ENCODE measurements around the gene SEBOX.

Gene SEBOX

DNA sequence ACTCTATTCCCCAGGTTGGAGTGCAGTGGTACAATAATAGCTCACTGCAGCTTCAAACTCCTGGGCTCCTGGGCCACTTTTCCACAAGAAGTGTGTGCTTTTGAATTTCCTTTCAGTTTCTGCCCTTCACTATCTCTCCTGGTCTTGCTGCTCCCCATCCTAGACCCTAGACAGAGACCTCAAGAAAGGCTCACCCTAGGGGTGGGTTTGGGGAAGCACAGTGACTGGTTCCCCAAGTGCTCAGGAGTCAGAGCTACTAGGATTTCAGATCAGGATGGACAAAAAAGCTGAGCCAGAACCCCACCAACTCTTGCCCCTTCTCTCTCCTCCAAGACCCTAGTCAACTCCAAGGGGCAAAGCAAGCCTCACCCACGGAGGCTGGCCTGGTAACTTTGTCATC, 1.6 kb upstream of the SEBOX start:
- no peak overlapping the region for H3K27ac ChIP-seq
- no peak overlapping the region for H3K4me3 ChIP-seq (ENCODE audit: low read depth, low read length)
- DNase-seq, result no peak
- no peaks in the 10 kb centered on the region for H3K27me3 ChIP-seq (replicated peaks)
- TF ChIP-seq, protein P1, sequence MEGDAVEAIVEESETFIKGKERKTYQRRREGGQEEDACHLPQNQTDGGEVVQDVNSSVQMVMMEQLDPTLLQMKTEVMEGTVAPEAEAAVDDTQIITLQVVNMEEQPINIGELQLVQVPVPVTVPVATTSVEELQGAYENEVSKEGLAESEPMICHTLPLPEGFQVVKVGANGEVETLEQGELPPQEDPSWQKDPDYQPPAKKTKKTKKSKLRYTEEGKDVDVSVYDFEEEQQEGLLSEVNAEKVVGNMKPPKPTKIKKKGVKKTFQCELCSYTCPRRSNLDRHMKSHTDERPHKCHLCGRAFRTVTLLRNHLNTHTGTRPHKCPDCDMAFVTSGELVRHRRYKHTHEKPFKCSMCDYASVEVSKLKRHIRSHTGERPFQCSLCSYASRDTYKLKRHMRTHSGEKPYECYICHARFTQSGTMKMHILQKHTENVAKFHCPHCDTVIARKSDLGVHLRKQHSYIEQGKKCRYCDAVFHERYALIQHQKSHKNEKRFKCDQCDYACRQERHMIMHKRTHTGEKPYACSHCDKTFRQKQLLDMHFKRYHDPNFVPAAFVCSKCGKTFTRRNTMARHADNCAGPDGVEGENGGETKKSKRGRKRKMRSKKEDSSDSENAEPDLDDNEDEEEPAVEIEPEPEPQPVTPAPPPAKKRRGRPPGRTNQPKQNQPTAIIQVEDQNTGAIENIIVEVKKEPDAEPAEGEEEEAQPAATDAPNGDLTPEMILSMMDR (IDR thresholded peaks at IDR 0.05; ENCODE audit: low read depth, low read length, missing control alignments), result peak; percentile 39
- in situ Hi-C loops (cut with HindIII; ENCODE audit: low pct_ligation_motif_present, low sequenced_read_pairs), result no loop called here
- H3K36me3 ChIP-seq (replicated peaks), result peaks cover 2% of the 10 kb centered on the region

DNA sequence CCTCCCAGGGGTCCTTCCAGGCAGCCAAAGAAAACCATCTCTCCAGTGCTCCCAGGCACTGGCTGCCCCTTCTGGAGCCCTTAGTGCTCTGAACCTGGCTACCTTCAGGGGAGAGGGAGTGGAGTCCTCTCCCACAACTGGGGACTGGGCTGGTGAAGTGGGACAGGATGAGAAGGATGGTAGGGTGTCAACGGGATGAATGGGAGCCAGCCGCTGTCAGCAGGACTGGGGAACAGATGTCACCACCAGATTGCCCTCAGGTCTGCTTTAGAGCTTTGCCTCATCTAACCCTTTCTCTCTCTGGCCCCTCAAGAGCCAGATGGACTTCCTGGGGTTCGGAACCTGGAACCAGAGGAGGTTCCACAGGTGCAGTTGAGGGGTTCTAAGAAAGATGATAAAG, 488 bp upstream of the SEBOX start:
- DNase-seq, result no peak
- TF ChIP-seq, protein P1 (IDR thresholded peaks at IDR 0.05; ENCODE audit: low read depth, low read length, missing control alignments), result no peak
- in situ Hi-C loops (cut with HindIII; ENCODE audit: low pct_ligation_motif_present, low sequenced_read_pairs), result no loop called here
- H3K27ac ChIP-seq, result no peak overlapping the region
- peaks cover 13% of the 10 kb centered on the region for H3K36me3 ChIP-seq (replicated peaks)
- no peaks in the 10 kb centered on the region for H3K27me3 ChIP-seq (replicated peaks)
- H3K4me3 ChIP-seq (ENCODE audit: low read depth, low read length), result no peak overlapping the region

DNA sequence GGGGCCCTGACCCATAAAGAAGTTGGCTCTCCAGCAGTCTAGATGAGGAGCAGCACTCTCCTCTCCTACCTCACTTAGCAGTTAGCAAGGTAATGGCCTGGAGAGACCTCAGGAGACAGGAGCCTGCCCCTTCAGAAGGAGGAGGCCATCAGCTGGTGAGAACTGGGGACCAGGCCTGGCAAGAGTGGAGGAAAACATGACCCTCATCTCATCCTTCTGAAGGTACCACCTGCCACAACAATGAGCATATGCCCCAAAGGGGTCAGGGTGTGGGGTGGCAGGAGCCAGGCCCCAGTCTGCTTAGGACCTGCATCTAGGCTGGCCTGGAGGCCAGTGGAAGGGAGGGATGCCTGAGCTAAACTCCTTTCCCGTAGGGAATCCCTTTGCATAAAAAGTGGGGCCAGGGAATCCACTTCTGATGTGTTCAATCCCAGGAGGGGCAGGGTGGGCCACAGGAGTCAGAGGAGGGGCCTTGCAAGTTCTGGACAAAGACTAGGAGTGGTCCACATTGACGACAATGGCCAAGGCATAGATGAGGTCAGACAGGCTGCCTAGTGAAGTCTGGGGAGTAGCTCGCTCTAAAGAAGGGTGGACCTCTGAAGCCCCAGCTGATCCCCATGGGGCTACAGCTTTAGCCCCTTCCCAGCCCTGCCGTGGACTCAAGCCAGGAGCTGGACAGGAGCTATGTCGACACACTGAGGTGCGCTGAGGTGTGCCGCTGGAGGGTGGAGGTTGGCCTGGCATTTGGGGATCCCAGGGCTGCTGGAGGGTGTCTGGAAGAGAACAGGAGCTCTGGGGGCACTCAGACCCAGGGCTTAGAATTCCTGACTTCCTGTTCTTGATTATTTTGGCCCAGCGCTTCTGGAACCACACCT, 986 bp downstream of the SEBOX start:
- in situ Hi-C loops (cut with HindIII; ENCODE audit: low pct_ligation_motif_present, low sequenced_read_pairs), result no loop called here
- Histone ChIP-seq H3K4me3 (ENCODE audit: low read depth, low read length) (no peak overlapping the region), H3K27me3 (replicated peaks) (no peaks in the 10 kb centered on the region), H3K36me3 (replicated peaks) (peaks cover 17% of the 10 kb centered on the region), H3K27ac (no peak overlapping the region)
- TF ChIP-seq, protein P1 (IDR thresholded peaks at IDR 0.05; ENCODE audit: low read depth, low read length, missing control alignments), result no peak
- no peak for DNase-seq

DNA sequence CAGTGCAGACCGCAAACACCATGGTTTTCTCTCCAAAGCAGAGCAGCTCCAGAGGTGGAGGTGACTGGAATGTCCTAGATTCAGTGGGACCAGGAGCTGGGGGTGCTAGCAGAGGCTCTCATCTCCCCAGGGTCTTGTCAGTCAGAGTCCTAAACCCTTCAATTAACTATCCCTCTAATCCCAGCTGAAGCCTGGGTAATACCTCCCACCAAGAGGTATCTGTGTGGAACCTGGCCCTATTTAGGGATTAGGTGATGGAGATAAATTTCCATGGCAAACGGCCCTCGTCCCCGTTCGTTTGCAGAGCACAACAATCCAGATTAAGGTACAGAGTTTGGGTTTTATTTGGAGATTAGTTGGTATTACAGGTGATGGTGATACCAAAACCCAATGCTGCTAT, 1.8 kb downstream of the SEBOX start:
- in situ Hi-C loops (cut with HindIII; ENCODE audit: low pct_ligation_motif_present, low sequenced_read_pairs), result no loop called here
- Histone ChIP-seq H3K27me3 (replicated peaks) (no peaks in the 10 kb centered on the region), H3K27ac (no peak overlapping the region), H3K36me3 (replicated peaks) (peaks cover 17% of the 10 kb centered on the region), H3K4me3 (ENCODE audit: low read depth, low read length) (no peak overlapping the region)
- no peak for DNase-seq
- TF ChIP-seq, protein P1 (IDR thresholded peaks at IDR 0.05; ENCODE audit: low read depth, low read length, missing control alignments), result no peak

DNA sequence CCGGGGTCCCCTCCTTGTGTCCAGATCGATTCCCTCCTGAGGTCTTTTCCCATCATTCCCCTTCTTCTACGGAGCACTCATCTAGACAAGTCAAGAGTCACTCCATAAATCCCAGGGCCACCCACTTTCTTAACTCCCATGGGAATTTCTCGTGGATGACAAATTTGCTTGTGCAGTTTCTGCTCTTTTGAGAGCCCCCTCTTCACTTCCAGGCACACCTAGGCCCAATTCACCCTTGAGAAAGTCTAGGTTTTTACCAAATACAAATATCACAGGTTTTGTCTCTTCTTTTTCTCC, 7.2 kb downstream of the SEBOX start:
- DNase-seq, result no peak
- Histone ChIP-seq H3K36me3 (replicated peaks) (peaks cover 33% of the 10 kb centered on the region), H3K27me3 (replicated peaks) (no peaks in the 10 kb centered on the region), H3K4me3 (ENCODE audit: low read depth, low read length) (peak overlapping the region; percentile 95), H3K27ac (peak overlapping the region; percentile 77)
- in situ Hi-C loops (cut with HindIII; ENCODE audit: low pct_ligation_motif_present, low sequenced_read_pairs), result no loop called here
- TF ChIP-seq, protein P1 (IDR thresholded peaks at IDR 0.05; ENCODE audit: low read depth, low read length, missing control alignments), result no peak

Measured in brain microvascular endothelial cell (primary cell).